HL-60 (cell line): ENCODE results near the gene MICU1.

Experiments
- DNase-seq, 2 experiments: peaks; one replicate each; pipeline ENCODE4 v3.0.0-alpha.2; 2010 to 2020; ENCODE audit warnings: low read depth in 1 of 2, low spot score in 1 of 2
- H3K27ac ChIP-seq: fragments of 250-450 bp; sonication (Bioruptor Pico); replicated peaks from 2 replicates; pipeline ENCODE4 v1.5.1; 2020; ENCODE audit warnings: mild to moderate bottlenecking, moderate library complexity
- H3K27me3 ChIP-seq: fragments of 250-450 bp; sonication (Bioruptor Pico); 2 replicates; pipeline ENCODE4 v1.5.1; 2021; ENCODE audit warnings: mild to moderate bottlenecking, moderate library complexity; ENCODE audit not compliant: insufficient read depth, poor library complexity, severe bottlenecking
- H3K4me3 ChIP-seq: replicated peaks from 2 replicates; pipeline ENCODE4 v1.5.1; 2011; ENCODE audit warnings: mild to moderate bottlenecking, control low read depth, low read length; ENCODE audit not compliant: insufficient read depth
- CTCF ChIP-seq: IDR thresholded peaks from one replicate; pipeline ENCODE4 v1.5.1; 2011; ENCODE audit warnings: low read length, control low read depth, inconsistent platforms; ENCODE audit not compliant: insufficient read depth
- GABPA ChIP-seq: IDR thresholded peaks from 2 replicates; pipeline ENCODE4 v1.6.1; 2012; ENCODE audit warnings: low read depth
- POLR2AphosphoS5 ChIP-seq: IDR thresholded peaks from 2 replicates; pipeline ENCODE4 v1.6.1; 2012; ENCODE audit warnings: low read depth
- REST ChIP-seq: IDR thresholded peaks from 2 replicates; pipeline ENCODE4 v1.6.1; 2012; ENCODE audit warnings: low read depth; ENCODE audit not compliant: insufficient replicate concordance
- SPI1 ChIP-seq: IDR thresholded peaks from 2 replicates; pipeline ENCODE4 v1.6.1; 2012; ENCODE audit warnings: low read depth, mild to moderate bottlenecking, borderline replicate concordance

The MICU1 gene

GRCh38 chr10:72353028-72353964, 272.6 kb downstream of the MICU1 start:
- peak overlapping the region; percentile 79 for H3K4me3 ChIP-seq
- TF ChIP-seq CTCF (no peak), SPI1 (peak; percentile 88)
- DNase-seq: peak in 1 of 2 experiments; percentile 73
- H3K27me3 ChIP-seq: no peaks in the 10 kb centered on the region
- H3K27ac ChIP-seq: peak overlapping the region; percentile 99

GRCh38 chr10:72351479-72351878, 274.4 kb downstream of the MICU1 start:
- no peak for DNase-seq
- TF ChIP-seq REST: no peak
- TF ChIP-seq CTCF: no peak
- no peak overlapping the region for H3K4me3 ChIP-seq

GRCh38 chr10:72349438-72349837, 276.4 kb downstream of the MICU1 start:
- Histone ChIP-seq H3K4me3 (no peak overlapping the region), H3K27ac (no peak overlapping the region), H3K27me3 (no peaks in the 10 kb centered on the region)
- DNase-seq: no peak
- no peak for TF ChIP-seq GABPA
- TF ChIP-seq SPI1: no peak
- no peak for TF ChIP-seq CTCF
- no peak for TF ChIP-seq REST
- TF ChIP-seq POLR2AphosphoS5: no peak

More at GRCh38 chr10:72351479-72351878, 274.4 kb downstream of the MICU1 start:
- no peaks in the 10 kb centered on the region for H3K27me3 ChIP-seq
- no peak overlapping the region for H3K27ac ChIP-seq

- Histone ChIP-seq H3K4me3 (no peak overlapping the region), H3K27me3 (no peaks in the 10 kb centered on the region), H3K27ac (no peak overlapping the region)
- no peak for DNase-seq
- TF ChIP-seq SPI1: no peak
- no peak for TF ChIP-seq REST
- no peak for TF ChIP-seq CTCF
- no peak for TF ChIP-seq POLR2AphosphoS5
- no peak for TF ChIP-seq GABPA
Observed at GRCh38 chr10:72348282-72348681, 277.6 kb downstream of the MICU1 start.
